PC-3 (cell line): Measurements from ENCODE around the gene OSMR. TPM values are rescaled to one million over a fixed set of nuclear protein-coding genes. Genes with fewer than 3 reads are reported as not detected.

ENCODE experiments used
- ATAC-seq: fragments of 200-7000 bp; cut with Tn5 transposase; 2 replicates; pipeline ENCODE4 v1.9.1; 2020; ENCODE audit warnings: mild to moderate bottlenecking, moderate library complexity
- BruUV-seq: library from RNA; stranded (reverse); fragments of 400-500 nt; replicated peaks from 2 replicates; lab custom pipeline; 2021; lab: Mats Ljungman, UMichigan
- CTCF ChIA-PET: fragments of 300-600 bp; sonication (Branson Sonifier 250); formaldehyde crosslinking; loops from one replicate; lab custom pipeline; 2022; ENCODE audit warnings: antibody characterized with exemption; lab: Charles Lee
- POLR2A ChIA-PET: fragments of 300-600 bp; sonication (Branson Sonifier 250); formaldehyde crosslinking; loops from one replicate; lab custom pipeline; 2022; ENCODE audit warnings: antibody characterized with exemption; ENCODE audit not compliant: unreplicated experiment; lab: Charles Lee
- DNase-seq: peaks from one replicate; pipeline ENCODE4 v3.0.0-alpha.2; 2015
- H2AFZ ChIP-seq: fragments of 300-600 bp; sonication (generic); 2 replicates; pipeline ENCODE4 v1.6.0; 2016; ENCODE audit warnings: antibody characterized with exemption, low read length
- H3F3A ChIP-seq: fragments of 300-600 bp; sonication (generic); one replicate; pipeline ENCODE4 v1.6.0; 2017; ENCODE audit warnings: antibody characterized with exemption, low read length, control low read depth, mild to moderate bottlenecking; ENCODE audit not compliant: unreplicated experiment
- H3K27ac ChIP-seq: fragments of 300-600 bp; sonication (generic); 2 replicates; pipeline ENCODE4 v1.5.1; 2016; ENCODE audit warnings: mild to moderate bottlenecking, low read length
- H3K27me3 ChIP-seq: fragments of 300-600 bp; sonication (generic); 2 replicates; pipeline ENCODE4 v1.6.1; 2016; ENCODE audit warnings: low read length, mixed read lengths
- H3K36me3 ChIP-seq: fragments of 300-600 bp; sonication (generic); 2 replicates; pipeline ENCODE4 v1.6.1; 2016; ENCODE audit warnings: low read depth, mixed run types, low read length, mixed read lengths
- H3K4me1 ChIP-seq: fragments of 300-600 bp; sonication (generic); 2 replicates; pipeline ENCODE4 v1.5.1; 2016; ENCODE audit warnings: low read length; ENCODE audit not compliant: insufficient read depth
- H3K4me2 ChIP-seq: fragments of 300-600 bp; sonication (generic); 2 replicates; pipeline ENCODE4 v1.6.0; 2016; ENCODE audit warnings: low read length
- H3K4me3 ChIP-seq: fragments of 300-600 bp; sonication (generic); 2 replicates; pipeline ENCODE4 v1.5.1; 2016; ENCODE audit warnings: mild to moderate bottlenecking, low read length, mixed read lengths
- H3K79me2 ChIP-seq: fragments of 300-600 bp; sonication (generic); 2 replicates; pipeline ENCODE4 v1.6.1; 2017; ENCODE audit warnings: low read length, mixed read lengths
- H3K9ac ChIP-seq: fragments of 300-600 bp; sonication (generic); 2 replicates; pipeline ENCODE4 v1.6.0; 2016; ENCODE audit warnings: mild to moderate bottlenecking, low read length
- H3K9me2 ChIP-seq: fragments of 300-600 bp; sonication (generic); replicated peaks from 2 replicates; pipeline ENCODE4 v1.6.1; 2016; ENCODE audit warnings: mixed run types, low read length, mixed read lengths
- H3K9me3 ChIP-seq: fragments of 300-600 bp; sonication (generic); 2 replicates; pipeline ENCODE4 v1.6.1; 2016; ENCODE audit warnings: low read length, mixed read lengths
- H4K20me1 ChIP-seq: fragments of 300-600 bp; sonication (generic); 2 replicates; pipeline ENCODE4 v1.6.1; 2016; ENCODE audit warnings: low read length, mixed read lengths
- CTCF ChIP-seq: fragments of 300-600 bp; sonication (generic); conservative IDR thresholded peaks from 2 replicates; pipeline ENCODE4 v1.5.1; 2017; ENCODE audit warnings: antibody characterized with exemption, low read depth, mild to moderate bottlenecking, low read length
- EZH2 ChIP-seq: fragments of 300-600 bp; sonication (generic); IDR thresholded peaks from one replicate; pipeline ENCODE4 v1.6.1; 2017; ENCODE audit warnings: antibody characterized with exemption, mild to moderate bottlenecking, low read length; ENCODE audit not compliant: unreplicated experiment
- EZH2phosphoT487 ChIP-seq: fragments of 300-600 bp; sonication (generic); IDR thresholded peaks from 2 replicates; pipeline ENCODE4 v1.6.1; 2018; ENCODE audit warnings: mild to moderate bottlenecking, antibody characterized with exemption, low read length, borderline replicate concordance
- intact Hi-C: fragments of 100-400 bp; cut with micrococcal nuclease; formaldehyde crosslinking; loops from 2 replicates; pipeline ENCODE4 v1.9.0; 2023
- total RNA-seq: library from RNA; depleted of rRNA; stranded (reverse); fragments of >200 nt; gene quantifications from 2 replicates; pipeline ENCODE4 v1.2.3, GENCODE V29; 2014

OSMR gene
- total RNA-seq, 1 experiment from 2014 or later = 13.7 TPM

- DNase-seq (no peak), ATAC-seq (no peak)
- Histone ChIP-seq H3K36me3 (peaks cover 37% of the 10 kb centered on the region), H3K27ac (no peak overlapping the region), H3K4me2 (no peak overlapping the region), H3K79me2 (no peaks in the 10 kb centered on the region), H3K9me2 (no peaks in the 10 kb centered on the region), H3F3A (no peaks in the 10 kb centered on the region), H3K4me1 (no peaks in the 10 kb centered on the region), H4K20me1 (no peaks in the 10 kb centered on the region), H2AFZ (no peak overlapping the region), H3K27me3 (no peaks in the 10 kb centered on the region), H3K9me3 (no peaks in the 10 kb centered on the region), H3K4me3 (no peak overlapping the region), H3K9ac (no peak overlapping the region)
- intact Hi-C loops = no loop called here
- no peak for TF ChIP-seq EZH2
- no peak for TF ChIP-seq EZH2phosphoT487
- TF ChIP-seq CTCF = no peak
- CTCF ChIA-PET = no interaction called here
- POLR2A ChIA-PET = no interaction called here
- no TSS peak for BruUV-seq
Observed at GRCh38 chr5:38883842-38884241, 38.0 kb downstream of the OSMR start.

GRCh38 chr5:38885208-38885607 lies 39.4 kb downstream of the OSMR start:
- Histone ChIP-seq H3K4me3 (no peak overlapping the region), H4K20me1 (no peaks in the 10 kb centered on the region), H3K27ac (no peak overlapping the region), H3F3A (no peaks in the 10 kb centered on the region), H3K9ac (no peak overlapping the region), H3K4me1 (no peaks in the 10 kb centered on the region), H3K36me3 (peaks cover 37% of the 10 kb centered on the region), H3K27me3 (no peaks in the 10 kb centered on the region), H2AFZ (no peak overlapping the region), H3K4me2 (no peak overlapping the region), H3K79me2 (no peaks in the 10 kb centered on the region), H3K9me2 (no peaks in the 10 kb centered on the region), H3K9me3 (no peaks in the 10 kb centered on the region)
- no peak for TF ChIP-seq EZH2
- TF ChIP-seq CTCF = no peak
- no peak for TF ChIP-seq EZH2phosphoT487
- ChIA-PET CTCF (no interaction called here), POLR2A (no interaction called here)
- BruUV-seq = no TSS peak
- DNase-seq (no peak), ATAC-seq (no peak)
- intact Hi-C loops = no loop called here

GRCh38 chr5:38888041-38888440 lies 42.2 kb downstream of the OSMR start:
- Histone ChIP-seq H3K9ac (no peak overlapping the region), H3F3A (no peaks in the 10 kb centered on the region), H3K27ac (no peak overlapping the region), H3K4me1 (no peaks in the 10 kb centered on the region), H3K9me3 (no peaks in the 10 kb centered on the region), H3K36me3 (peaks cover 30% of the 10 kb centered on the region; the same call in 1 of the 2 replicates), H3K27me3 (no peaks in the 10 kb centered on the region), H2AFZ (no peak overlapping the region), H4K20me1 (no peaks in the 10 kb centered on the region), H3K79me2 (no peaks in the 10 kb centered on the region), H3K9me2 (no peaks in the 10 kb centered on the region), H3K4me2 (no peak overlapping the region), H3K4me3 (no peak overlapping the region)
- intact Hi-C loops = no loop called here
- no peak for ATAC-seq
- DNase-seq = no peak
- POLR2A ChIA-PET = no interaction called here
- TF ChIP-seq CTCF (no peak), EZH2 (no peak), EZH2phosphoT487 (no peak)
- no TSS peak for BruUV-seq
- CTCF ChIA-PET = no interaction called here
